ENCODE results near the gene MT3.

DNA sequence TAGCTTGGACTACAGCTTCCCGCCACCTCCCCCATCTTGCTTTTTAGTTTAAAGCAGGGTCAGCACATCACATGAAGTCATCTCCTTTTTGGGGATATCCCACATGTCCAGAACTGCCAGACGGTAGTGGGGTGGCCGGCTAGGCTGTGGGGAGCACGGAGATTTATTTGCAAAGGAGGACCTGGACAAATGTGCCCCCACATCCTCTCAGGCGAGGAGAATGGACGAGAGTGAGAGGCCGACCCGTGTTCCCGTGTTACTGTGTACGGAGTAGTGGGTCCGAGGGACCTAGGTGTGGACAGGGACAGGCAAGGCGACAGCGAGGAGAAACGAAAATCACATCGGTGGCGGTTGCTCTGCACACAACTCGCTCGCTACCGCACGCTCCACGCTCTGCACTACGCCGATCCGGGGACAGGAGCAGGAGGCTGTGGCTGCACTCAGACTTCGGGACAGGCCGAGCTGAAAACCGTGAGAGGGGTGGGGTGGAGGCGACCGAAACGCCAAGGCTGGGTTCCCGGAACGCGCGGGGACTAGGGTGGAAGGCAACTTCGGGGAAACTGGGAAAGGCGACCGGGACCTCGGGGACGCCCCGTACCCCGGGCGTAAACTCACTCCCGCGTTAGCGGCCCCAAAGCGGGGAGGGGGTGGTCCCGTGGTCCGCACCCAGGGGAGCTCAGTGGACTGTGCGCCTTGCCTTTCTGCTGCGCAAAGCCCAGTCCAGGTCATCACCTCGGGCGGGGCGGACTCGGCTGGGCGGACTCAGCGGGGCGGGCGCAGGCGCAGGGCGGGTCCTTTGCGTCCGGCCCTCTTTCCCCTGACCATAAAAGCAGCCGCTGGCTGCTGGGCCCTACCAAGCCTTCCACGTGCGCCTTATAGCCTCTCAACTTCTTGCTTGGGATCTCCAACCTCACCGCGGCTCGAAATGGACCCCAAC, 48.8 kb downstream of the MT3 start, which contains the start of gene MT1A:
- TF ChIP-seq, protein P1, sequence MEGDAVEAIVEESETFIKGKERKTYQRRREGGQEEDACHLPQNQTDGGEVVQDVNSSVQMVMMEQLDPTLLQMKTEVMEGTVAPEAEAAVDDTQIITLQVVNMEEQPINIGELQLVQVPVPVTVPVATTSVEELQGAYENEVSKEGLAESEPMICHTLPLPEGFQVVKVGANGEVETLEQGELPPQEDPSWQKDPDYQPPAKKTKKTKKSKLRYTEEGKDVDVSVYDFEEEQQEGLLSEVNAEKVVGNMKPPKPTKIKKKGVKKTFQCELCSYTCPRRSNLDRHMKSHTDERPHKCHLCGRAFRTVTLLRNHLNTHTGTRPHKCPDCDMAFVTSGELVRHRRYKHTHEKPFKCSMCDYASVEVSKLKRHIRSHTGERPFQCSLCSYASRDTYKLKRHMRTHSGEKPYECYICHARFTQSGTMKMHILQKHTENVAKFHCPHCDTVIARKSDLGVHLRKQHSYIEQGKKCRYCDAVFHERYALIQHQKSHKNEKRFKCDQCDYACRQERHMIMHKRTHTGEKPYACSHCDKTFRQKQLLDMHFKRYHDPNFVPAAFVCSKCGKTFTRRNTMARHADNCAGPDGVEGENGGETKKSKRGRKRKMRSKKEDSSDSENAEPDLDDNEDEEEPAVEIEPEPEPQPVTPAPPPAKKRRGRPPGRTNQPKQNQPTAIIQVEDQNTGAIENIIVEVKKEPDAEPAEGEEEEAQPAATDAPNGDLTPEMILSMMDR (conservative IDR thresholded peaks at IDR 0.05) = no peak
- TF ChIP-seq ZFX (IDR thresholded peaks at IDR 0.05) = no peak

All from C4-2B (cell line).